Endothelial cell of umbilical vein (primary cell): ENCODE measurements around the gene TRAF1. TPM values are rescaled to one million over a fixed set of nuclear protein-coding genes. Genes with fewer than 3 reads are reported as not detected.

Experiments used
- BruUV-seq: library from RNA; stranded (reverse); fragments of 400-500 nt; replicated peaks from 2 replicates; lab custom pipeline; 2021; lab: Mats Ljungman, UMichigan
- CTCF ChIA-PET: fragments of 300-600, 350-600 bp; sonication (Branson Sonifier 250); formaldehyde crosslinking; loops from one replicate; lab custom pipeline; 2021; ENCODE audit warnings: antibody characterized with exemption, inconsistent platforms; lab: Charles Lee
- POLR2A ChIA-PET: fragments of 300-600, 350-600 bp; sonication (Branson Sonifier 250); formaldehyde crosslinking; loops from one replicate; lab custom pipeline; 2021; ENCODE audit warnings: antibody characterized with exemption, inconsistent platforms; lab: Charles Lee
- DNase-seq: peaks from one replicate; pipeline ENCODE4 v3.0.0-alpha.2; 2011; ENCODE audit warnings: low read depth, low spot score
- FAIRE-seq: peaks from 2 replicates; lab custom pipeline; 2011; peaks lifted over from hg19 to GRCh38; lab: Jason Lieb, UNC
- H2AFZ ChIP-seq: 2 replicates; pipeline ENCODE4 v1.6.0; 2012; ENCODE audit warnings: low read depth, low read length, control low read depth, inconsistent platforms
- H3K27ac ChIP-seq: 2 replicates; pipeline ENCODE4 v1.5.1; 2011; ENCODE audit warnings: low read depth, mild to moderate bottlenecking, control low read depth, low read length, moderate library complexity; ENCODE audit not compliant: insufficient read depth
- H3K27me3 ChIP-seq, 2 experiments: 2 replicates each; pipeline versions ENCODE4 v1.6.0 to v1.6.1; 2011; ENCODE audit warnings: low read length in 2 of 2, mixed read lengths in 1 of 2; ENCODE audit not compliant: control insufficient read depth in 2 of 2, insufficient read depth in 2 of 2
- H3K36me3 ChIP-seq, 2 experiments: 2 replicates in 1 of 2; 3 replicates in 1 of 2; pipeline ENCODE4 v1.5.1; 2011; ENCODE audit warnings: low read length in 2 of 2, mild to moderate bottlenecking in 1 of 2, moderate library complexity in 1 of 2; ENCODE audit not compliant: control insufficient read depth in 2 of 2, insufficient read depth in 2 of 2; ENCODE audit errors: extremely low read depth in 1 of 2
- H3K4me1 ChIP-seq: 3 replicates; pipeline ENCODE4 v1.5.1; 2011; ENCODE audit warnings: mild to moderate bottlenecking, low read length; ENCODE audit not compliant: control insufficient read depth, insufficient read depth; ENCODE audit errors: extremely low read depth
- H3K4me2 ChIP-seq: 2 replicates; pipeline ENCODE4 v1.6.1; 2011; ENCODE audit warnings: low read length, control low read depth, mixed read lengths; ENCODE audit not compliant: insufficient read depth
- H3K4me3 ChIP-seq, 3 experiments: fragments of 200-600 bp in 1 of 3; sonication (generic), shearing (Covaris generic) in 1 of 3; replicated peaks in 1 of 3; 2 replicates each; pipeline ENCODE4 v1.5.1; 2011 to 2016; ENCODE audit warnings: control low read depth in 3 of 3, low read length in 3 of 3, mild to moderate bottlenecking in 2 of 3, inconsistent platforms in 1 of 3, low read depth in 1 of 3, moderate library complexity in 1 of 3; ENCODE audit not compliant: insufficient read depth in 1 of 3
- H3K79me2 ChIP-seq: 2 replicates; pipeline ENCODE4 v1.6.0; 2012; ENCODE audit warnings: low read length, inconsistent platforms; ENCODE audit not compliant: control insufficient read depth, insufficient read depth
- H3K9ac ChIP-seq: replicated peaks from 2 replicates; pipeline ENCODE3; 2011; ENCODE audit warnings: low read length, control low read depth; ENCODE audit not compliant: insufficient read depth; ENCODE audit errors: extremely low read depth
- H3K9me1 ChIP-seq: replicated peaks from 3 replicates; pipeline ENCODE4 v1.6.0; 2011; ENCODE audit warnings: mild to moderate bottlenecking, low read length; ENCODE audit not compliant: control insufficient read depth, insufficient read depth; ENCODE audit errors: extremely low read depth
- H3K9me3 ChIP-seq: replicated peaks from 2 replicates; pipeline ENCODE4 v1.5.1; 2012; ENCODE audit warnings: low read length, inconsistent platforms; ENCODE audit not compliant: control insufficient read depth, insufficient read depth
- H4K20me1 ChIP-seq: replicated peaks from 2 replicates; pipeline ENCODE3; 2011; ENCODE audit warnings: mild to moderate bottlenecking, low read length; ENCODE audit not compliant: control insufficient read depth, insufficient read depth; ENCODE audit errors: extremely low read depth
- CTCF ChIP-seq, 2 donors: IDR thresholded peaks; 1 replicate in 1 of 2; 2 replicates in 1 of 2; pipeline ENCODE4 v1.5.1; 2011; ENCODE audit warnings: low read length in 2 of 2, mild to moderate bottlenecking in 2 of 2, moderate library complexity in 2 of 2, control low read depth in 1 of 2, inconsistent platforms in 1 of 2, low read depth in 1 of 2; ENCODE audit not compliant: insufficient read depth in 1 of 2; ENCODE audit errors: extremely low read depth in 1 of 2
- FOS ChIP-seq: IDR thresholded peaks from 2 replicates; pipeline ENCODE4 v1.6.1; 2011; ENCODE audit warnings: mild to moderate bottlenecking, low read length, moderate library complexity, borderline replicate concordance; ENCODE audit not compliant: insufficient read depth
- GATA2 ChIP-seq: IDR thresholded peaks from 2 replicates; pipeline ENCODE4 v1.7.0; 2011; ENCODE audit warnings: low read depth, mild to moderate bottlenecking, moderate library complexity, mixed read lengths, low read length; ENCODE audit not compliant: insufficient read length, insufficient read depth
- JUN ChIP-seq: IDR thresholded peaks from 2 replicates; pipeline ENCODE4 v1.6.1; 2011; ENCODE audit warnings: borderline replicate concordance, low read depth; ENCODE audit not compliant: insufficient read length, insufficient read depth
- MAX ChIP-seq: IDR thresholded peaks from 2 replicates; pipeline ENCODE4 v1.6.1; 2011; ENCODE audit not compliant: insufficient read depth, insufficient read length
- MYC ChIP-seq: IDR thresholded peaks from one replicate; pipeline ENCODE4 v1.6.1; 2011; ENCODE audit warnings: mild to moderate bottlenecking, low read depth, low read length
- POLR2A ChIP-seq: IDR thresholded peaks from 2 replicates; pipeline ENCODE4 v1.6.1; 2012; ENCODE audit warnings: low read depth, mild to moderate bottlenecking, control low read depth, low read length
- POLR2AphosphoS5 ChIP-seq: IDR thresholded peaks from 2 replicates; pipeline ENCODE4 v1.6.1; 2012; ENCODE audit warnings: low read depth, mild to moderate bottlenecking, control low read depth, low read length, moderate library complexity; ENCODE audit not compliant: insufficient read depth
- dilution Hi-C: fragments of 300-500 bp; cut with MboI; formaldehyde crosslinking; loops from one replicate; pipeline ENCODE4 v1.15.0; 2019; ENCODE audit warnings: low sequenced_read_pairs; ENCODE audit not compliant: extremely low pct_ligation_motif_present
- intact Hi-C: fragments of 100-400 bp; cut with micrococcal nuclease; formaldehyde crosslinking; loops from one replicate; pipeline ENCODE4 v1.10.0; 2022
- polyA plus RNA-seq, 4 experiments: library from polyadenylated mRNA; depleted of rRNA in 3 of 4; stranded (reverse) in 3 of 4; unstranded in 1 of 4; fragments of >200 nt; gene quantifications; 2 replicates each; pipeline versions ENCODE4 v1.2.1 to v1.2.3, GENCODE V29; 2011 to 2012; ENCODE audit warnings: missing spikeins in 1 of 4
- total RNA-seq: library from RNA; stranded (reverse); gene quantifications from 2 replicates; pipeline ENCODE4 v1.2.3, GENCODE V29; 2021

The TRAF1 gene
- total and polyA plus RNA-seq, 2 donors (not counting 3 experiments of a cell fraction or from before 2014, with no cell fraction given) = 2.0 to 2.6 TPM

- peak overlapping the region; percentile 13 for H3K9ac ChIP-seq
- CTCF ChIA-PET = interaction anchor here (0.9 to 1.0 kb wide), 3 partner anchors 8 to 11 kb away, joined by 3 to 4 read pairs (median 4); no protein-coding TSS in a partner anchor
- no peak overlapping the region for H3K4me3 ChIP-seq
- peak overlapping the region; percentile 52 for H3K27ac ChIP-seq
- peak; percentile 85 for FAIRE-seq
- H3K36me3 ChIP-seq = no peaks in the 10 kb centered on the region
- no peaks in the 10 kb centered on the region for H3K27me3 ChIP-seq
- H4K20me1 ChIP-seq = no peaks in the 10 kb centered on the region
- TF ChIP-seq POLR2AphosphoS5 (no peak), FOS (no peak), JUN (no peak), POLR2A (no peak), GATA2 (no peak), MAX (no peak), MYC (no peak), CTCF (IDR thresholded peaks at IDR 0.05; ENCODE audit: extremely low read depth in 1 of 2, insufficient read depth in 1 of 2, low read depth in 1 of 2, low read length in 2 of 2) (no peak)
- no peaks in the 10 kb centered on the region for H3K9me3 ChIP-seq
- H3K4me2 ChIP-seq = no peak overlapping the region
- no peak overlapping the region for H2AFZ ChIP-seq
- H3K4me1 ChIP-seq = peaks cover 23% of the 10 kb centered on the region
- POLR2A ChIA-PET = no interaction called here
- no peaks in the 10 kb centered on the region for H3K79me2 ChIP-seq
- intact Hi-C loops (loop anchor here (1.0 kb wide), 1 partner anchor 31 kb away; no protein-coding TSS in a partner anchor), dilution Hi-C loops (no loop called here)
- BruUV-seq = TSS peak; percentile 51
- no peaks in the 10 kb centered on the region for H3K9me1 ChIP-seq
- DNase-seq = peak; percentile 62
Observed at GRCh38 chr9:120925535-120926396, 830 bp downstream of the TRAF1 start.
